LNCaP clone FGC (cell line): Measurements from ENCODE around the gene SRGAP3.

Experiments used
- DNase-seq: peaks from one replicate; pipeline ENCODE4 v3.0.0-alpha.2; 2011; ENCODE audit warnings: low read depth
- H3K4me3 ChIP-seq: 2 replicates; pipeline ENCODE4 v1.5.1; 2011; ENCODE audit warnings: mild to moderate bottlenecking, low read depth, low read length, control low read depth
- TF ChIP-seq, protein P1 (sequence below): IDR thresholded peaks from 2 replicates; pipeline ENCODE4 v1.5.1; 2012; ENCODE audit warnings: mild to moderate bottlenecking; ENCODE audit not compliant: control insufficient read depth, insufficient read depth; ENCODE audit errors: extremely low read depth

SRGAP3 gene

DNA sequence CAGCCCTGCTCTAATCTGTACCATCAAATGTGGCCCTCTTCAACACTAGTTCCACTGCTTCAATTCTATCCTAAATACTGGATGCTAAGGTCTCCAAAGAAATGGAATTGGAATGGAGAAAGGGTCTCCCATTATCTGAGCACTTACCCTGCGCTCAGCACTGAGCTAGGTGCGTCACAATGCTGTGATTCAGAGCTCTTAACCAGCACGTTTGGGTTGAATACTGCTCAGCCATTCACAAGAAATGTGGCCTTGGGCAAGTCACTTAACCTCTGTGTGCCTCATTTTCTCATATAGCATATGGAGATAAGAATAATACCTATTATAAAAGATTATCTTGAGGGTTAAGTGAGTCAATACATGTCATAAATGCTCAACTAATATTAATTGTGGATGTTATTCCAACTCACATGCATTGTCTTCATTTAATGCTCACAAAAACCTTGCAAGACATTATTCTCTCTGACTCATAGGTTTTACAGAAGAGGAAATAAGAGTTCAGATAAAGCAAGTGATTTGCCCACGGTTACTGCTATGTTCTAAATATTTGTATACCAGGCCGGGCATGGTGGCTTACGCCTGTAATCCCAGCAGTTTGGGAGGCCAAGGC is 27.4 kb upstream of the SRGAP3 start:
- DNase-seq, result no peak
- TF ChIP-seq, protein P1, sequence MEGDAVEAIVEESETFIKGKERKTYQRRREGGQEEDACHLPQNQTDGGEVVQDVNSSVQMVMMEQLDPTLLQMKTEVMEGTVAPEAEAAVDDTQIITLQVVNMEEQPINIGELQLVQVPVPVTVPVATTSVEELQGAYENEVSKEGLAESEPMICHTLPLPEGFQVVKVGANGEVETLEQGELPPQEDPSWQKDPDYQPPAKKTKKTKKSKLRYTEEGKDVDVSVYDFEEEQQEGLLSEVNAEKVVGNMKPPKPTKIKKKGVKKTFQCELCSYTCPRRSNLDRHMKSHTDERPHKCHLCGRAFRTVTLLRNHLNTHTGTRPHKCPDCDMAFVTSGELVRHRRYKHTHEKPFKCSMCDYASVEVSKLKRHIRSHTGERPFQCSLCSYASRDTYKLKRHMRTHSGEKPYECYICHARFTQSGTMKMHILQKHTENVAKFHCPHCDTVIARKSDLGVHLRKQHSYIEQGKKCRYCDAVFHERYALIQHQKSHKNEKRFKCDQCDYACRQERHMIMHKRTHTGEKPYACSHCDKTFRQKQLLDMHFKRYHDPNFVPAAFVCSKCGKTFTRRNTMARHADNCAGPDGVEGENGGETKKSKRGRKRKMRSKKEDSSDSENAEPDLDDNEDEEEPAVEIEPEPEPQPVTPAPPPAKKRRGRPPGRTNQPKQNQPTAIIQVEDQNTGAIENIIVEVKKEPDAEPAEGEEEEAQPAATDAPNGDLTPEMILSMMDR, result no peak
- H3K4me3 ChIP-seq, result no peak overlapping the region

DNA sequence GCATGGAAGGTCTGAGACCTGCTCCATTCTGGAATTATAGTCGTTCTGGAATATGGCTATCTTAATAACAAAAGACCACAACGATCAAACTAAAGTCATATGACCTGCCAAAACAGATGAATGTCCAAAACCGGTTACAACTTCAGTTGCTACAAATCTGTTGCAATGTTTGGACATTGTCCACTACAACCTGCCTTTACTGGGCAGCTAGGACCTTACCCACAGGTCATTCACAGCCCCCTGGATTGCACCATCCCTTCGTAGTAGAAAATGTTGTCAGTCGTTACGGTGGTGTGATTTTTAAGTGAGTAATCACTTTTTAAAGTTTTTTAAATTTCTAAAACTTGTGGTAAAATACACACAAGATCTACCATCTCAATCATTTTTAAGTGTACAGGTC is 22.5 kb upstream of the SRGAP3 start:
- H3K4me3 ChIP-seq, result no peak overlapping the region
- TF ChIP-seq, protein P1, result no peak
- DNase-seq, result no peak

DNA sequence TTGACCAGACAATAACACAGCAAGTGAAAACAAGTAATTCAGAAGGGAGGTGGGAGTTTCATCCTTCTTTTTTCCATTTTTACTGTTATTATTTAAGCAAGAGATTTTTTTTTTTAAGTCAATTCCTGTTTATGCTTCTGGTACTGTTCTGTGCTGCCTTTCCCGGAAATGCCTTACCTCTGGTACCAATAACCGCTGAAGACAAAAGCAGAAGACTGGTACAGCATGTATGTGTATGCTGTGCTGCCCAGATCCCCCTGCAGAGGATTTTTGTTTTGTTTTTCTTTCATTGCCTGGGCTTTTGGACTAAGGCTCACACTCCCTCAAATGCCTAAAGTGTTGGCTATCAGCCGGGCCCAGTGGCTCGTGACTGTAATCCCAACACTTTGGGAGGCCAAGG is 21.3 kb upstream of the SRGAP3 start:
- TF ChIP-seq, protein P1, result no peak
- H3K4me3 ChIP-seq, result no peak overlapping the region
- DNase-seq, result no peak

DNA sequence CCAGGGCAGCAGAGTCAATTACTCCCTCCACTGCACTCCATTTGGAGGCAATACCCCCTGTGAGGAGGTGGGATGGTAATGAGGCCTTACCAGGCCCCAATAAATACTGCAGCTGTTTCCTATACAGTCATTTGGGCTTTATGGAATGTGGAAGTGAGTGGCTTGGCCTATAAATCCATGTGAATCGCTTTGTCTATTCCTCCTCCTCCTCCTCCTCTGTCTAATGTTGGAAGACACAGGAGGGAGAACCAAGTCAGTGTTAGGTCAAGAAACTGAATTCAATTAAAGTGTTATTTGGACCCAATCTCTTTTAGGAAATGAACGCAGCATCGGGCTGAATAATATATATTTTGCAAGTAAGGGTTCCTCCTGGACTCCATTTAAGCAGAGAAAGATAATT is 17.3 kb upstream of the SRGAP3 start:
- TF ChIP-seq, protein P1, result no peak
- H3K4me3 ChIP-seq, result no peak overlapping the region
- DNase-seq, result no peak

DNA sequence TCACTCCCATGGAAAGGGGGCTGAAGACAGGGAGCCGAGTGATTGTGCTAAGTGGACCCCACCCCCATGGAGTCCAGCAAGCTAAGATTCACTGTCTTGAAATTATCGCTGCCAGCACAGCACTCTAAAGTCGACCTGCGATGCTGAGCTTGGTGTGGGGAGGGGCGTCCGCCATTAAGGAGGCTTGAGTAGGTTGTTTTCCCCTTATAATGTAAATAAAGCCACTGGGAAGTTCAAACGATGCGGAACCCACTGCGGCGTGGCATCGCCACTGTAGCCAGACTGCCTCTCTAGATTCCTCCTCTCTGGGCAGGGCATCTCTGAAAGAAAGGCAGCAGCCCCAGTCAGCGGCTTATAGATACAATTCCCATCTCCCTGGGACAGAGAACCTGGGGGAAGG is 10.9 kb upstream of the SRGAP3 start:
- TF ChIP-seq, protein P1, result no peak
- DNase-seq, result no peak
- no peak overlapping the region for H3K4me3 ChIP-seq

DNA sequence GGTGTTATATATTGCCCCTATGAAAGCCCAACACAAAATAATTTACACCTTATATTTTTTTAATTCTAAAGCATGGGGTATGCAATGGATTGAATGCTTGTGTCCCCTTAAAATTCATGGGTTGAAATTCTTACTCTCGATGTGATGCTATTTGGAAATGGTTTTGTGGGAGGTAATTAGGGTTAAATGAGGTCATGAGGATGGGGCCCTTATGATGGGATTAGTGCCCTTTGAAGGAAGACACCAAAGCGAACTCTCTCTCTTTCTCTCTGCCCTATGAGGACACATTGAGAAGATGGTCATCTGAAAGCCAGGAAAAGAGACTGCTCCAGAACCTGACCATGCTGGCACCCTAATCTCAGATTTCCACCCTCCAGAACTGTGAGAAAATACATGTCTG is 7.6 kb upstream of the SRGAP3 start:
- DNase-seq, result no peak
- H3K4me3 ChIP-seq, result no peak overlapping the region
- TF ChIP-seq, protein P1, result no peak

DNA sequence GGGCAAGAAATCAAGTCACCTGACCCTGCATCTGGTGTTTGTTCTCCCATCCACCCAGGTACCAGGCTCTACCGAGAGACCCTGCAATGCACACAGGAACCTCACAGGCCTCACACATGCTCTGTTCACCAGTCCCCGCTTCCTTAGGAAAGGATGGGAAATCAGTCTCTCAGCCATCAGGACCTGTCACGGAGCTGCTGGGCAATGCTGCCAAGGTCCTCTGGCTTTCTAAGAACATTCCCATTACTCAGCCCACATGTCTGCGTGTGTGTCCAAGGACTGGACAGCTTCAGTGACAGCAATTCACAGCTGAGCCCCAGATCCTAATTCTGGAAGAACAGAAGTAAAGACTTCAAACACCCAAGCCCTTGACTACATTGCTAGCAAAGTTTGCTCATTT is 6.5 kb upstream of the SRGAP3 start:
- H3K4me3 ChIP-seq, result no peak overlapping the region
- TF ChIP-seq, protein P1, result no peak

More for the DNA sequence above, 6.5 kb upstream of the SRGAP3 start:
- DNase-seq, result no peak
